Islet of Langerhans (tissue), 1 donor: ENCODE data around the gene PPP1R3G.
"Not testable (repeated sequence)": the region's sequence is repeated elsewhere in the genome, so short reads cannot be mapped to it uniquely, and the experiment has no call there.

Source experiments
- FAIRE-seq: peaks from one replicate; lab custom pipeline; 2011; peaks lifted over from hg19 to GRCh38; lab: Jason Lieb, UNC

The PPP1R3G gene

GRCh38 chr6:5084781-5085647 is at the start of gene PPP1R3G:
Gene PPP1R3G, plus strand, starts transcription at chr6:5085341. Its CDS starts 145 bp downstream, at chr6:5085486.
- FAIRE-seq, result no peak

- FAIRE-seq, result no peak
Measured at GRCh38 chr6:5036269-5036668, 48.9 kb upstream of the PPP1R3G start.

DNA sequence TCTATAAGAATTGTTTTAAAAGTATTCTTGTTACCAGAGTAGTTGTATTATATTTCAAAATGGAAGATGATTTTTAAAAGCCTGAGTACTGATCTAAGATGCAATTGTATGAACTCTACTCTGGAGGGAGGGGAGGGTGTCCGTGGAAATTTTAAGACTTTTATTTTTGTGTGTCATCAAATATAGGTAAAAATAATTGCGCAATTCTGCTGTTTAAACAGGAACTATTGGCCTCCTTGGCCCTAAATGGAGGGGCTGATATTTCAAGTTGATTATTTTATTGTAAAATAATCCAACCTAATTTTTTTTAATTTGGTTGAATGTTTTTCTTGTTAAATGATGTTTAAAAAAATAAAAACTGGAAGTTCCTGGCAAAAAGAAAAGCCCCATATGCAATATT is 43.2 kb upstream of the PPP1R3G start:
- FAIRE-seq, result no peak

DNA sequence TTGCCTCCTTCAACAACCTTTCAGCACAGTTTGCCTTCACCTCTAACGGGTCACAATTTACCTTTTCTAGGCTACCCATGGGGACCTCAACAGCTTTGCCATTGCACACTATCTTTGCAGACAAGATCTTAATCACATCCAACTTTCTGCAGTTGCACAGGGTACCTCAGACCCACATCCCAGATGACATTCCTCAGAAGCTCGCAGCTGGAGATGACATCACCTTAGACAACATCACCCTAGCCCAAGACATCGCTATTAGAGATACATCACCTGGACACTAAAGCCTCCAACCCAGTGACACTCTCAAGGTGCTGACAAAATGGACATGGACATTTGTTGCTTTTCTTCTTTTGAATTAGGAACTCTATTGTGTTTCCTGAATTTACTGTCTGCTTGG is 42.7 kb upstream of the PPP1R3G start:
- FAIRE-seq, result no peak

- no peak for FAIRE-seq
Measured at GRCh38 chr6:5044866-5045265, 40.3 kb upstream of the PPP1R3G start.

GRCh38 chr6:5045416-5045815 is 39.7 kb upstream of the PPP1R3G start:
- no peak for FAIRE-seq

- no peak for FAIRE-seq
Measured at GRCh38 chr6:5046430-5046829, 38.7 kb upstream of the PPP1R3G start.

DNA sequence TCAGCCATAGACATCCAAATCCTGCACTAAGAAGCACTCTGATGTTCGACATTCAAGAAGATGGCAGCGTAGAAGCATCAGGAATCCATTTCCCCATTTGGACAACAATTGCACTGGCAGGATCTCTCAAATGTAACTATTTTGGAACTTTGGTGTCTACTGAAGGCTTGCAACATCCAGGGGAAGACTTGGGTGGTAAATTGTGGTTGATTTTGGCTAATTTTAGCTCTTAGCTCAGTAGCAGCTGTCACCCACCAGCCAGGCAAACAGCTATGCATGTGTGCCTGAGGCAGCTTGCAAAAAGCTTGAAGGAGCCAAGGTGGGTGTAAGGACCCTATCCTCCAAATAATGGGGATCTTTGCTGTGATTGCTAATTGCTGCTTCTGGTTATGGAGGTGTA is 35.1 kb upstream of the PPP1R3G start:
- no peak for FAIRE-seq

DNA sequence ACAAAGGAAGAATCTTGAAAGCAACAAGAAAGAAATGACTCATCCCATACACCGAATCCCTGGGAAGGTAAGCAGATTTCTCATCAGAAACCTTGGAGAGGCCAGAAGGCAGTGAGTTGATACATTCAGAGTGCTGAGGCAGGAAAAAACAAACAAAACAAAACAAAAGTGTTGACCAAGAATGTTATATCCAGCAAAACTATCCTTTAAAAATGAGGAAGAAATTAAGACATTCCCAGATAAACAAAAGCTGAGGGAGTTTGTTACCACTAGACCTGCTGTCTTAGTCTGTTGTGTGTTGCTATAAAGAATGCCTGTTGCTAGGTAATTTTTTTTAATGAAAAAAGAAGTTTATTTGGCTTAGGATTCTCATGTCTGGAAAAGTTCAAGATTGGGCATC is 33.7 kb upstream of the PPP1R3G start:
- no peak for FAIRE-seq

- FAIRE-seq, result no peak
Measured at GRCh38 chr6:5053038-5053437, 32.1 kb upstream of the PPP1R3G start.

DNA sequence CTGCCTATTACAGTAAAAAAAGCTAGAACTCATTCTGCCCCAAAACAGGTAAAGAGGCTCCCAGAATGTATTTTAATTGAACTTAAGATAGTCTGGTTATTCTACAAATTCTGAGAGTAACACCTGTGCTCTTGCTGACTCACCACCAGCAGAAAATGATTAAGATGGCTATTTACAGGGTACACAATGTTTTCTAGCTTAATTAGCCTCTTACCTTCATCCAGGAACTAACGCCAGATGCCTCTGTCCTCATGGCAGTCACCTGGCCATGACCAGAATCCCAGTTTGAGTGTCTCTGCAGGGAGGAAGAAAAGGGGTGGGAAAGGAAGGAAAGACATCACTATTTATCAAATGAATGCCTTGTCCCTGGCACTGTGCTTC is 31.3 kb upstream of the PPP1R3G start:
- FAIRE-seq, result peak; percentile 66

DNA sequence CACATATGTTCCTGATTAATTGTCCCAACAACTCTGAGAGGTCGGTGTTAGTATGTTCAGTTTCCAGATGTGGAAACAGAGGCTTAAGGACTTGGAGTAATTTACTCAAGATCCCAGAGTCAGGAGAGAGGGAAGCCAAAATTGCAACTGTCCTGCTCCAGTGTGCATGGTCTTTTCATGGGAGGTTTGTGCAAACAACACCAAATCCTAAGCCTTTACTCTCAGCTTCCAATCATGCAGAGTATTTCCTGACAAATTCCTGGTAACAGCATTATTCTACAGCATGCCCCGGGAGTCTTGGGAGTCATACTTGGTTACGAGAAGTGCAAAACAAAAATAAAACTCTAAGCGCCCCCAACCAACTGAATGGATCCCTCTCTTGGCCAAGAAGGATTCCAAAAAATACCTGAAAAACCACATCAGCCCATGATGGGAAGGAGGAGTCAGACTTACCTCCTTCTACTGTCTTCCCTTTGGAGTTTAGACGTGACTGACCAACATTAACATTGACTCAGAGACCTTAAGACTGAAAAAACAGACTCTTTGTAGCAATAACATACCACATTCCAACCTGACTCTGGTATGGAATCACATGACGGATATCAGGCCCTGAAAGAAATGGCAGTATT is 30.8 kb upstream of the PPP1R3G start:
- FAIRE-seq, result no peak

DNA sequence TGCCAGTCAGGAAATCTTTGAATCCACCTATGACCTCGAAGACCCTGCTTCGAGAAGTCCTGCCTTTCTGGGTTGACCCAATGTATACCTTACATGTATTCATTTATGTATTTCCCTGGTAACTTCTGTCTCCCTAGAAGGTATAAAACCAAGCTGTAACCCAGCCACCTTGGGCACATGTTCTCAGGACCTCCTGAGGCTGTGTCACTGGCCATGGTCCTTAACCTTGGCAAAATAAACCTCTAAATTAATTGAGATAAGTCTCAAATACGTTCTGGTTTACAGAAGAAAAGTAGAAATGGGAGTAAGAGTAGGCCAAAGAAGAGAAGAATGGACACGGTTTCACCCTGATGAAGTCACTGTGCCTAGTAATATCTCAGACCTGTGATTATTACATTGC is 30.0 kb upstream of the PPP1R3G start:
- no peak for FAIRE-seq

DNA sequence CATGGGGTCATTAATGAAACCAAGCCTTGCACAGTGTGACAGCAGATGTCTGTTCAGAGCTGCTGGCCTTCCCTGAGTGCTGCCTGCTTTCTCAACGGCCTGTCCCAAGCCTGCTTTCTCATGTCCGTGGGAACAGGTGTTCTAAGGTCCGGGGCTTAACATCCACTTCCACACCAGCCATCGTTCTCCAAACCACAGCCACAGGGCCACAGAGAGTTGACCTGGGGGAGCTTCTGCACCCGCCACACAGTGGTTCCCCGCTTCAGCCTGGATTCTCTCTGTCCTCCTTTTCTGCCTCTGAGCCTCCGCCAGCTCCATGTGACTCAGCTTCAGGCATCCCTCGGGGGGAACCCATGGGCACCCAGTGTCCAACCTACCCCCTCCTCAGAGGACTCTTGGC is 26.9 kb upstream of the PPP1R3G start:
- no peak for FAIRE-seq

GRCh38 chr6:5059036-5059896 is 25.9 kb upstream of the PPP1R3G start:
- no peak for FAIRE-seq

- not testable (repeated sequence) for FAIRE-seq
Measured at GRCh38 chr6:5060439-5060838, 24.7 kb upstream of the PPP1R3G start.

- FAIRE-seq, result no peak
Measured at GRCh38 chr6:5061152-5061551, 24.0 kb upstream of the PPP1R3G start.

GRCh38 chr6:5063617-5064016 is 21.5 kb upstream of the PPP1R3G start:
- FAIRE-seq, result no peak

DNA sequence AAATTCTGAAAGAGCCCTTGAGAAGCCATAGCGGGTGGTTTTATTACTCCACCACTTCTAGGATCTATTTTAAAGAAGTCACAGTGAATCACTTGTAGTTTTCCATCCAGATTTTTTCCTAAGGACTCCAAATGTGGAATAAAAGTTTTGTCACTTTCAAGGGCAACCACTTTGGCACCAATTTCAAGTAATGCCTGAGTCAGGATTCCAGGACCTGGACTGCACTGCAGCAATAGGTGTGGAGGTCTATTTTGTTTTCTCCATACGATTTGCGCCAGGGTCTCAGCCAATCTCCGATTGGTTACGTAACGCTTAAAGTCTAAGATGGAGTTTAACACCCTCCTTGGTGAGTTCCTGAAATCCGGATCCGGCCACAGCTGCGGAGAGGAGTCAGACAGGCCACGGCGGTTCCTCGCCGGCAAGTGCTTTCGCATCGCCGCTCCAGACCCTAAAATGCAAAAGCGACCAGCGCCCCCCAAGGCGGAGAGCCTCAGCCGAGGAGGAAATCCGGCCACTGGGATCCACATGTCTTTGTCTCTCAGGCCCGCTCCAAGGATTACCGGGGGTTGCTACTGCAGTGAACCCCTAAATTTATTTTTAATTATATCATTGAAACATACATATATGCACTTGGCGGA is 18.6 kb upstream of the PPP1R3G start:
- no peak for FAIRE-seq

DNA sequence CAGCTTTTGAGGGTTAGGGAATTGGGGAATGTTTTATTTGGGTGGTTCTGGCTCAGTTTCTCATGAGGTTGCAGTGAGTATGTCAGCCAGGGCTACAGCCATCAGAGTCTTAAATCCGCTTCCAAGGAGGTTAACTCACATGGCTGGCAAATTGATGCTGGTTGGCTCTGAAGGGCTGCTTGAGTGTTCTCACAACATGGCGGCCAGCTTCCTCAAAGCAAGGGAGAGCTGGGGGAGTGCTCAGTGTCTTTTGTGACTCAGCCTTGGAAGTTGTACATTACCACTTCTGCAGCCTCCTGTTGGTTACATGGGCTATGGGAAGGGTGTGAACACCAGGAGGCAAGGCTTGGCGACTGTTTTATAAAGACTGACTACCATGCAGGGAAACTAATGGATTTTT is 17.8 kb upstream of the PPP1R3G start:
- FAIRE-seq, result no peak

DNA sequence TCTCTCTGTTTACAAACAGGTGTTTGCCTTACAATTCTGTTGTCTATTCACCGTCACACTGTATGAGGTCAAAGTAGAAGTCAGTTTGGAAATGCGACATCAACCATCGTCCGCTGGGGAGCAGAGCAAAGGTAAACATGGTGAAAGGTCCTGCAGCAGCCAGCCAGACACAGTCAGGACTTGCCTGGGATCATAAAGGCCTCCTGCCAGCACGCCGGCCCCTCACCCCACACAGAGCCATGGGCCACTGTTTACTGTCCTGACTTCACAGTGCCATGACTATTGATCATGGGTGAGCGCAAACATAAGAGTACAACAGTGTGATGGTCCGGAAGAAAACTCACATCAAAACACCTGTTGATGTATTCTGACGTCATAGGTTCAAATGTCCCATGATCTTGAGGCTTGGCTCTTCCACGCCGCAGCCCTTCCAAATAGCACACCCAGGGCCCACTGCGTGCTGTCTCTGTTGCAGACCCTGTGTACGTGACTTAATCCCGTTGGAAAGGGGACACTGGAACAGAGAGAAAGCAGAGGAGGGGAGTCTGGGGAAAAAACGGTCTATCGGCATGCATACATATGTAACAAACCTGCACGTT is 16.9 kb upstream of the PPP1R3G start:
- FAIRE-seq, result no peak

- no peak for FAIRE-seq
Measured at GRCh38 chr6:5071216-5071615, 13.9 kb upstream of the PPP1R3G start.
